DOHH2 (cell line): ENCODE data around the gene MAP2K6.

Experiments used
- CTCF ChIP-seq: fragments of 200-600 bp; sonication (generic); IDR thresholded peaks from one replicate; pipeline ENCODE4 v1.5.1; 2014; ENCODE audit warnings: antibody characterized with exemption, mild to moderate bottlenecking, low read depth, low read length; ENCODE audit not compliant: poor library complexity, severe bottlenecking
- EZH2phosphoT487 ChIP-seq: fragments of 200-600 bp; sonication (generic); IDR thresholded peaks from 2 replicates; pipeline ENCODE4 v1.6.1; 2017; ENCODE audit warnings: borderline replicate concordance, mild to moderate bottlenecking, antibody characterized with exemption, low read length, moderate library complexity, mixed read lengths

- no peak for TF ChIP-seq CTCF
- no peak for TF ChIP-seq EZH2phosphoT487
These were observed 89.2 kb downstream of the MAP2K6 start for GRCh38 chr17:69503711-69504110.
